HepG2 (cell line): Measurements from ENCODE around the gene SPATA32. TPM values are rescaled to one million over a fixed set of nuclear protein-coding genes. Genes with fewer than 3 reads are reported as not detected.

Experiments used
- ATAC-seq: fragments of 200-7000 bp; cut with Tn5 transposase; 3 replicates; pipeline ENCODE4 v1.9.1; 2020; ENCODE audit warnings: mild to moderate bottlenecking, moderate library complexity
- BruUV-seq: library from RNA; stranded (reverse); fragments of 400-500 nt; replicated peaks from 2 replicates; lab custom pipeline; 2021; lab: Mats Ljungman, UMichigan
- CTCF ChIA-PET: fragments of 300-600 bp; formaldehyde crosslinking; extraction: SDS; loops from one replicate; lab custom pipeline; 2021; ENCODE audit warnings: low total read pairs, inconsistent platforms, low intra/inter-chr PET ratio; lab: Yijun Ruan, JAX
- POLR2A ChIA-PET: fragments of 350-600 bp; sonication (Branson Sonifier 250); formaldehyde crosslinking; loops from one replicate; lab custom pipeline; 2020; ENCODE audit warnings: antibody characterized with exemption, inconsistent platforms; lab: Yijun Ruan, JAX
- DNase-seq: peaks from one replicate; pipeline ENCODE4 v3.0.0-alpha.2; 2015; ENCODE audit warnings: low spot score
- FAIRE-seq: peaks from 3 replicates; lab custom pipeline; 2011; peaks lifted over from hg19 to GRCh38; lab: Jason Lieb, UNC
- H2AFZ ChIP-seq: one replicate; pipeline ENCODE4 v1.6.1; 2011; ENCODE audit warnings: low read length, inconsistent platforms
- H3K27ac ChIP-seq: fragments of 300-600 bp; 3 replicates; pipeline ENCODE4 v1.8.0; 2011; ENCODE audit warnings: mixed run types, mild to moderate bottlenecking, mixed read lengths, low read length, inconsistent platforms; ENCODE audit not compliant: insufficient read depth; ENCODE audit errors: extremely low read length
- H3K27me3 ChIP-seq, 2 experiments: fragments of 200-600 bp in 1 of 2; 2 replicates in 1 of 2; 3 replicates in 1 of 2; pipeline versions ENCODE4 v1.6.0 to v1.8.0; 2011; ENCODE audit warnings: low read length in 2 of 2, mild to moderate bottlenecking in 2 of 2, moderate library complexity in 2 of 2, inconsistent platforms in 1 of 2; ENCODE audit not compliant: insufficient read depth in 2 of 2, control insufficient read depth in 1 of 2
- H3K36me3 ChIP-seq, 2 experiments: fragments of 200-600 bp in 1 of 2; replicated peaks in 1 of 2; 2 replicates in 1 of 2; 3 replicates in 1 of 2; pipeline versions ENCODE4 v1.5.1 to v1.8.0; 2011; ENCODE audit warnings: low read length in 2 of 2, inconsistent platforms in 1 of 2; ENCODE audit not compliant: insufficient read depth in 2 of 2, control insufficient read depth in 1 of 2
- H3K4me1 ChIP-seq: 2 replicates; pipeline ENCODE4 v1.5.1; 2012; ENCODE audit warnings: low read length, inconsistent platforms; ENCODE audit not compliant: insufficient read depth
- H3K4me2 ChIP-seq: 2 replicates; pipeline ENCODE4 v1.6.0; 2011; ENCODE audit warnings: low read depth, low read length, inconsistent platforms
- H3K4me3 ChIP-seq, 3 experiments: fragments of 200-600 bp in 1 of 3; sonication (generic), shearing (Covaris generic) in 1 of 3; replicated peaks in 1 of 3; 2 replicates each; pipeline ENCODE4 v1.5.1; 2011 to 2016; ENCODE audit warnings: low read length in 3 of 3, inconsistent platforms in 2 of 3, low read depth in 2 of 3, mild to moderate bottlenecking in 2 of 3, control low read depth in 1 of 3, mixed read lengths in 1 of 3; ENCODE audit not compliant: insufficient read depth in 1 of 3
- H3K79me2 ChIP-seq: one replicate; pipeline ENCODE4 v1.6.1; 2011; ENCODE audit warnings: low read length, inconsistent platforms; ENCODE audit not compliant: insufficient read depth
- H3K9ac ChIP-seq: 2 replicates; pipeline ENCODE4 v1.6.0; 2011; ENCODE audit warnings: mild to moderate bottlenecking, low read depth, low read length, inconsistent platforms; ENCODE audit not compliant: insufficient read depth
- H3K9me3 ChIP-seq: 2 replicates; pipeline ENCODE4 v1.5.1; 2012; ENCODE audit warnings: mild to moderate bottlenecking, low read length
- H4K20me1 ChIP-seq: 2 replicates; pipeline ENCODE4 v1.6.0; 2011; ENCODE audit warnings: inconsistent platforms, mild to moderate bottlenecking, low read length, moderate library complexity; ENCODE audit not compliant: insufficient read depth
- CEBPG ChIP-seq: IDR thresholded peaks from 2 replicates; pipeline ENCODE4 v1.6.1; 2016
- RBM22 ChIP-seq: fragments of 200-400 bp; formaldehyde crosslinking; optimal IDR thresholded peaks from 2 replicates; pipeline ENCODE3; 2017; ENCODE audit warnings: mild to moderate bottlenecking, low read length, moderate library complexity
- SOX5 ChIP-seq: IDR thresholded peaks from 2 replicates; pipeline ENCODE4 v1.6.1; 2016; ENCODE audit warnings: borderline replicate concordance
- SUZ12 ChIP-seq: fragments of 150-350 bp; IDR thresholded peaks from 2 replicates; pipeline ENCODE4 v1.6.1; 2014; ENCODE audit warnings: low read depth, low read length
- TCF7 ChIP-seq: sonication (generic); IDR thresholded peaks from 2 replicates; pipeline ENCODE4 v1.6.1; 2016; ENCODE audit warnings: antibody characterized with exemption, low read depth
- WGBS: methylation state at CpG from one replicate; pipeline ENCODE4 v1.1.6; 2017; ENCODE audit warnings: low lambda C conversion rate; 5-methylcytosine and 5-hydroxymethylcytosine counted together
- in situ Hi-C: cut with HindIII; loops from 2 replicates; pipeline ENCODE4 v1.10.0; 2017; ENCODE audit warnings: low pct_unique_long_range_greater_than_20kb; ENCODE audit not compliant: extremely low pct_ligation_motif_present
- intact Hi-C: fragments of 100-400 bp; cut with micrococcal nuclease; formaldehyde crosslinking; loops from one replicate; pipeline ENCODE4 v1.10.0; 2022; ENCODE audit not compliant: unreplicated experiment
- polyA plus RNA-seq, 8 experiments: library from polyadenylated mRNA; depleted of rRNA in 3 of 8; stranded (reverse) in 7 of 8; unstranded in 1 of 8; fragments of >200 nt; fragmentation: Illumina TruSeq in 4 of 8; extraction: Trizol in 4 of 8; gene quantifications; 2 replicates each; pipeline versions ENCODE4 v1.2.1 to v1.2.3, GENCODE V29; 2011 to 2016; ENCODE audit warnings: low read depth in 4 of 8, missing spikeins in 1 of 8, mixed read lengths in 1 of 8; ENCODE audit not compliant: insufficient read depth in 1 of 8
- total RNA-seq, 5 experiments: library from RNA; depleted of rRNA; stranded (reverse); fragments of >200 nt; fragmentation: Illumina TruSeq; extraction: Trizol; gene quantifications; 2 replicates each; pipeline ENCODE4 v1.2.3, GENCODE V29; 2016; ENCODE audit warnings: low read depth in 1 of 5

The SPATA32 gene
- total and polyA plus RNA-seq, 2 of the 13 experiments (the other 11 are each of a cell fraction or from before 2014, with no cell fraction given), result not detected

DNA sequence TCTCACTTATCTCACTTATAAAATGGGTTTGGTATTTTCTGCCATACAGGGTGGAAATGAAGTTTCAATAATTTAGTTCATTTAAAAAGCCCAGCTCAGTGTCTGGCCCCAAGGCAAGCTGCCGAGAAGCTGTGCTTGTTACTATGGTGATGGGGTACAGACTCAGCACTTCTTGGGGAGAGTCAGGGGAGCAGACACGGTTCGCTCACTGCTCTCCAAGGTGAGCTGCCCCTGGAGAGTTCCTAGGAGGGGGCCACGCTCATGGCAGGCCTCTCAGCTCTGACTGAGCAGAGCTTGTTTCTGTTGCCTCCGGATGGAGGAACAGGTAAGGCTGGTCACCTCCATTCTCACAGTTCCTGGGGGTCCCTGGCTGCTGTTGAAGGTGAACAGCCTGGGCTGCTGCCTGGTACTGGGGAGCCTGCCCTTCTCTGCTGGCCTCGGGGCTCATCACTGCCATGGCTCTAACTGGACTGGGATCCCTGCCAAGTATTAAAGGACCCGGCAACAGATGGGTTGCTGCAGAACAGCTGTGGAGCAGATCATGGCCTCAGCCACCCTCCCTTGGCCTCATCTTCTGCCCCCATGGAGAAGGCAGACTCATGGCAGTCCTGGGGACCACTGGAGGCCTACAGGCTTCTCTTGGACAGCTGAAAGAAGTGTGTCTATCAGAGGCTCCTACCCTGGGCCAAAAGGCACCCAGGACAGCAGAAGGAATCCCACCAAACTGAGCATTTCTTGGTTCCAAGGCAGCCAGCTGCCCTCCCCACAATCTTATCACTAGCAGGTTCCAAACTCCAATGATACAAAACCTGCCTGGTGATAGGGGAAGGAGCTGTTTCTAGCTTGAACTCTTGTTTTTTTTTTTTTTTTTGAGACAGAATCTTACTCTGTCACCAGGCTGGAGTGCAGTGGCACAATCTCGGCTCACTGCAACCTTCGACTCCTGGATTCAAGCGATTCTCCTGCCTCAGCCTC lies 25.9 kb upstream of the SPATA32 start:
- H3K36me3 ChIP-seq, result peaks cover 26 to 63% of the 10 kb centered on the region in 2 experiments
- no peak overlapping the region for H3K4me2 ChIP-seq
- no peak for TF ChIP-seq SUZ12
- no peak for TF ChIP-seq CEBPG (CRISPR knock-in tag)
- TF ChIP-seq, all 625 proteins: peak for 0
- Histone ChIP-seq H3K27ac (no peak overlapping the region), H4K20me1 (no peaks in the 10 kb centered on the region), H3K4me1 (peaks cover 7% of the 10 kb centered on the region), H2AFZ (no peak overlapping the region), H3K9me3 (no peaks in the 10 kb centered on the region), H3K9ac (no peak overlapping the region), H3K4me3 (no peak overlapping the region), H3K79me2 (no peaks in the 10 kb centered on the region), H3K27me3 (no peaks in the 10 kb centered on the region)
- intact Hi-C loops, result no loop called here
- no peak for ATAC-seq
- POLR2A ChIA-PET, result no interaction called here
- FAIRE-seq, result no peak
- in situ Hi-C loops, result no loop called here
- CTCF ChIA-PET, result no interaction called here
- 94% methylated on average over 8 of the region's 10 CpGs for WGBS
- no peak for DNase-seq
- BruUV-seq, result no TSS peak

DNA sequence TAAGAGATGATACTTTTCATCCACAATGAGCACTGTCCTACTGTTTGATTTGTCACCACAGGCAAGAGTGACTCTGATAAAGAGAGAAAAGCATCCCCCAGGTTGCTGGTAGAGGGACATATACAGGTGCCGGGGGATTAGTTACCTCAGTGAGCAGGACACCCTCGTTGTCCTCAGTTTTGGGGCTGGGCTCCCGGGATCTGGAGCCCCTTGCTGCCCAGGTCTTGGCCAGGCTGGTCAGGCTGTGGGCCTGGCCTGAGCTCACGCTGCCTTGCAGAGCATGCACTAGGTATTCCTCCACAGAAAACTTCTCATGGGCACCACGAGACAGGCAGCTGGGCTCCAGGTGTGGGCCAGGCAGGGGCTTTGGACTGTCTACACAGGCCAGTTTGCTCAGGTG lies 24.4 kb upstream of the SPATA32 start:
- no peak overlapping the region for H3K27ac ChIP-seq
- no peaks in the 10 kb centered on the region for H3K9me3 ChIP-seq
- intact Hi-C loops, result no loop called here
- H3K4me3 ChIP-seq, result no peak overlapping the region
- DNase-seq (no peak), FAIRE-seq (no peak), ATAC-seq (no peak)
- WGBS, result 96% methylated on average over 4 of the region's 5 CpGs
- H3K4me2 ChIP-seq, result no peak overlapping the region
- no peaks in the 10 kb centered on the region for H3K27me3 ChIP-seq
- H3K9ac ChIP-seq, result no peak overlapping the region
- no peaks in the 10 kb centered on the region for H4K20me1 ChIP-seq
- in situ Hi-C loops, result no loop called here
- H3K36me3 ChIP-seq, result peaks cover 29 to 67% of the 10 kb centered on the region in 2 experiments
- H3K79me2 ChIP-seq, result no peaks in the 10 kb centered on the region
- no peak overlapping the region for H2AFZ ChIP-seq
- ChIA-PET CTCF (no interaction called here), POLR2A (no interaction called here)
- TF ChIP-seq SOX5 (CRISPR knock-in tag) (no peak), RBM22 (peak; percentile 31), TCF7 (no peak)
- H3K4me1 ChIP-seq, result no peaks in the 10 kb centered on the region
- no TSS peak for BruUV-seq
